Measurements from ENCODE around the gene VPS54. TPM values are rescaled to one million over a fixed set of nuclear protein-coding genes. Genes with fewer than 3 reads are reported as not detected.

Gene VPS54
- total RNA-seq, 1 donor from 2014 or later = 17.5 TPM

DNA sequence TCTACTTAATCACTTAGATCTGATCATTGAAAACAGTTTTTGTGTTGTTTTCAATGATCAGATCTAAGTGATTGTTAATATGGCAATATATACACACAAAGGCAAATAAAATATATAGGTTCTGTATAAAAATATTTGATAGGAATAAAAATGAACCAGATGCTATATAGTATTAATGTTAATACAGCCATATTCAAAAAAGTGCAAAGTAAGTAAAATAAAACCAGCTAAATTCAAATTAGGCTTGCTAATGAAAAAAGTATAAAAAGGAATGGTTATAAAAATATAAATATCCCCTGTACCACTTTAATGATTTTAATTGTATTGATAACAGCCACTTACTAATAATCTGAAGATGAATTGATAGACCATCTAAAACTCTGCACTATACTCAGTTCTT, 38.4 kb downstream of the VPS54 start:
- no peak overlapping the region for H3K27ac Mint-ChIP-seq (ENCODE audit: unreplicated experiment)
- DNase-seq (ENCODE audit: low read depth) = no peak
- Histone ChIP-seq H3K36me3 (ENCODE audit: insufficient read depth, low read length) (no peaks in the 10 kb centered on the region), H4K20me1 (ENCODE audit: insufficient read depth, low read length) (peaks cover 13% of the 10 kb centered on the region), H3K9me3 (ENCODE audit: insufficient read depth, low read depth, low read length) (no peaks in the 10 kb centered on the region), H2AFZ (ENCODE audit: low read depth, low read length) (no peak overlapping the region), H3K27me3 (ENCODE audit: insufficient read depth, low read length) (no peaks in the 10 kb centered on the region), H3K27ac (ENCODE audit: low read depth, low read length) (no peak overlapping the region), H3K79me2 (ENCODE audit: insufficient read depth, low read length) (peaks cover 21% of the 10 kb centered on the region), H3K9ac (ENCODE audit: low read length) (no peak overlapping the region), H3K4me1 (ENCODE audit: insufficient read depth, low read length) (no peaks in the 10 kb centered on the region), H3K4me3 (ENCODE audit: insufficient read depth, low read depth, low read length) (no peak overlapping the region), H3K4me2 (ENCODE audit: low read length) (no peak overlapping the region)
- no peak overlapping the region for H3K4me3 Mint-ChIP-seq (ENCODE audit: unreplicated experiment)
- no peaks in the 10 kb centered on the region for H3K27me3 Mint-ChIP-seq (ENCODE audit: low read depth, unreplicated experiment)
- no peaks in the 10 kb centered on the region for H3K9me3 Mint-ChIP-seq (ENCODE audit: unreplicated experiment)
- no peak for FAIRE-seq
- peaks cover 2% of the 10 kb centered on the region for H3K4me1 Mint-ChIP-seq (ENCODE audit: low read depth, unreplicated experiment)
- H3K36me3 Mint-ChIP-seq (ENCODE audit: low read depth, unreplicated experiment) = peaks cover 2% of the 10 kb centered on the region
- TF ChIP-seq CTCF (IDR thresholded peaks at IDR 0.05; ENCODE audit: insufficient read depth, low read depth, low read length) (no peak), EZH2 (IDR thresholded peaks at IDR 0.05; ENCODE audit: insufficient read depth, low read length) (no peak)

DNA sequence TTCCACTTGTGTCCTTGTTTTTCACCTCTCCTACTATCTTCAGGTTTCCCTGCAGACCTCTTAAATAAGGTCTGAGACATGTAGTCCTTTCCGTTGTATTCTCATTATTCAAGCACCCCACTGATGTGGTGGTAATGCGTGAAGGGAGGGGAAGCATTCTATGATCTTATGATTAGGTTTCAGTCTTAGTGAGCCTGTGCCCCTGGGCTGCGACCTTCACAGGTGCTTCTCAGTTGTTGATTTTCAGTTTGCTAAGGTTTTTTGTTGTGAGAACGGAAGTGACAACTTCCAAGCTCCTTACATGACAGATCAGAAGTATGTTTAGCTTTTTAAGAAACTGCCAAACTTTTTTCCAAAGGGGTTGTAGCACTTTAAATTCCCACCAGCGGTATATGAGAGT, 41.3 kb downstream of the VPS54 start:
- Mint-ChIP-seq H3K9me3 (ENCODE audit: unreplicated experiment) (no peaks in the 10 kb centered on the region), H3K4me3 (ENCODE audit: unreplicated experiment) (no peak overlapping the region), H3K27me3 (ENCODE audit: low read depth, unreplicated experiment) (no peaks in the 10 kb centered on the region), H3K4me1 (ENCODE audit: low read depth, unreplicated experiment) (no peaks in the 10 kb centered on the region), H3K27ac (ENCODE audit: unreplicated experiment) (no peak overlapping the region), H3K36me3 (ENCODE audit: low read depth, unreplicated experiment) (peaks cover 6% of the 10 kb centered on the region)
- no peak overlapping the region for H2AFZ ChIP-seq (ENCODE audit: low read depth, low read length)
- peaks cover 5% of the 10 kb centered on the region for H3K79me2 ChIP-seq (ENCODE audit: insufficient read depth, low read length)
- no peak for FAIRE-seq
- no peak overlapping the region for H3K4me2 ChIP-seq (ENCODE audit: low read length)
- no peak overlapping the region for H3K9ac ChIP-seq (ENCODE audit: low read length)
- H3K27ac ChIP-seq (ENCODE audit: low read depth, low read length) = no peak overlapping the region
- TF ChIP-seq EZH2 (IDR thresholded peaks at IDR 0.05; ENCODE audit: insufficient read depth, low read length) (no peak), CTCF (IDR thresholded peaks at IDR 0.05; ENCODE audit: insufficient read depth, low read depth, low read length) (no peak)
- H3K36me3 ChIP-seq (ENCODE audit: insufficient read depth, low read length) = no peaks in the 10 kb centered on the region
- no peak overlapping the region for H3K4me3 ChIP-seq (ENCODE audit: insufficient read depth, low read depth, low read length)
- no peaks in the 10 kb centered on the region for H3K27me3 ChIP-seq (ENCODE audit: insufficient read depth, low read length)
- no peak for DNase-seq (ENCODE audit: low read depth)
- H3K4me1 ChIP-seq (ENCODE audit: insufficient read depth, low read length) = no peaks in the 10 kb centered on the region
- no peaks in the 10 kb centered on the region for H3K9me3 ChIP-seq (ENCODE audit: insufficient read depth, low read depth, low read length)
- H4K20me1 ChIP-seq (ENCODE audit: insufficient read depth, low read length) = no peaks in the 10 kb centered on the region

GRCh38 chr2:63976125-63976510, 43.1 kb downstream of the VPS54 start:
- Histone ChIP-seq H3K27me3 (ENCODE audit: insufficient read depth, low read length) (no peaks in the 10 kb centered on the region), H3K4me3 (ENCODE audit: insufficient read depth, low read depth, low read length) (no peak overlapping the region), H3K27ac (ENCODE audit: low read depth, low read length) (no peak overlapping the region), H4K20me1 (ENCODE audit: insufficient read depth, low read length) (no peaks in the 10 kb centered on the region), H3K4me1 (ENCODE audit: insufficient read depth, low read length) (no peaks in the 10 kb centered on the region), H3K9ac (ENCODE audit: low read length) (no peak overlapping the region), H3K9me3 (ENCODE audit: insufficient read depth, low read depth, low read length) (no peaks in the 10 kb centered on the region), H3K36me3 (ENCODE audit: insufficient read depth, low read length) (no peaks in the 10 kb centered on the region), H2AFZ (ENCODE audit: low read depth, low read length) (no peak overlapping the region), H3K79me2 (ENCODE audit: insufficient read depth, low read length) (no peaks in the 10 kb centered on the region), H3K4me2 (ENCODE audit: low read length) (no peak overlapping the region)
- no peak for FAIRE-seq
- TF ChIP-seq EZH2 (IDR thresholded peaks at IDR 0.05; ENCODE audit: insufficient read depth, low read length) (no peak), CTCF (IDR thresholded peaks at IDR 0.05; ENCODE audit: insufficient read depth, low read depth, low read length) (no peak)
- no peak overlapping the region for H3K4me3 Mint-ChIP-seq (ENCODE audit: unreplicated experiment)
- no peaks in the 10 kb centered on the region for H3K9me3 Mint-ChIP-seq (ENCODE audit: unreplicated experiment)
- no peaks in the 10 kb centered on the region for H3K27me3 Mint-ChIP-seq (ENCODE audit: low read depth, unreplicated experiment)
- no peaks in the 10 kb centered on the region for H3K4me1 Mint-ChIP-seq (ENCODE audit: low read depth, unreplicated experiment)
- H3K36me3 Mint-ChIP-seq (ENCODE audit: low read depth, unreplicated experiment) = peaks cover 4% of the 10 kb centered on the region
- DNase-seq (ENCODE audit: low read depth) = no peak
- no peak overlapping the region for H3K27ac Mint-ChIP-seq (ENCODE audit: unreplicated experiment)

All from astrocyte (in vitro differentiated cells and primary cell).